Measurements from ENCODE around the gene ZFTA.
"Not testable (repeated sequence)": the region's sequence is repeated elsewhere in the genome, so short reads cannot be mapped to it uniquely, and the experiment has no call there.

The ZFTA gene

DNA sequence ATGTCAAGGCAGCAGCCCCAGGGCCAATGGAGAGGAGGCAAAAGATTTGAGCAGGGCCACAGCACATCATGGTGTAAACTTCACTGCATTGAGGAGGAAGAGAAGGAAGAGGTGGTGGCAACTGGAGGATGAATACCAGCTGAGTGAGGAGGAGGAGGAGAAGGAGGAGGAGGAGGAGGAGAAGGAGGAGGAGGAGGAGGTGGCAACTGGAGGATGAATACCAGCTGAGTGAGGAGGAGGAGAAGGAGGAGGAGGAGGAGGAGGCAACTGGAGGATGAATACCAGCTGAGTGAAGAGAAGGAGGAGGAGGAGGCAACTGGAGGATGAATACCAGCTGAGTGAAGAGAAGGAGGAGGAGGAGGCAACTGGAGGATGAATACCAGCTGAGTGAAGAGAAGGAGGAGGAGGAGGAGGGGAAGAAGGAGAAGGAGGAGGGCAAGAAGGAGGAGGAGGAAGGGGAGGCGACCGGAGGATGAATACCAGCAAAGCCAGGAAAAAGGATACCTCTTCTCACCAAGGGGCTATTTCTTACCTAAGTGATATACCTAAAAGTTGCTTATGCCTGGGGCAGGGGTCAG lies 3.3 kb upstream of the ZFTA start:
- DNase-seq: not testable (repeated sequence)

DNA sequence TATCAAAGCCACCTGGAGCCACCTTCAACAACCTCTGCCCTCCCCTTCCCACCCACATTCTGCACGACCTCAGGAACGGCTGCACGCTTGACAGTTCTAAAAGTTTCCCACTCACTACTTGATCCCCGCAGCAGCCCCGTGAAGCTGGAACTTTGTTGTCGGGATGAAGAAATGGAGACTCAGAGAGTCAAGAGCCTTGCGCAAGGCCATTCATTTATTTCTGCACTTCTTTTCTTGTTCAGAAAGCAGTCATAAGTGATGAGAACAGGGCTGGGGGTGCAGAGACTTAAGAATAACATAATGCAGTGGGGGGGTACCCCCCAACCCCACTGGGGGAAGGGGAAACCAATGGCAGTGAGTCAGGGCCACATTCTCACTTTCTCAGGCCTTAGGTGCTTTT lies 2.2 kb upstream of the ZFTA start:
- no peak for DNase-seq

DNA sequence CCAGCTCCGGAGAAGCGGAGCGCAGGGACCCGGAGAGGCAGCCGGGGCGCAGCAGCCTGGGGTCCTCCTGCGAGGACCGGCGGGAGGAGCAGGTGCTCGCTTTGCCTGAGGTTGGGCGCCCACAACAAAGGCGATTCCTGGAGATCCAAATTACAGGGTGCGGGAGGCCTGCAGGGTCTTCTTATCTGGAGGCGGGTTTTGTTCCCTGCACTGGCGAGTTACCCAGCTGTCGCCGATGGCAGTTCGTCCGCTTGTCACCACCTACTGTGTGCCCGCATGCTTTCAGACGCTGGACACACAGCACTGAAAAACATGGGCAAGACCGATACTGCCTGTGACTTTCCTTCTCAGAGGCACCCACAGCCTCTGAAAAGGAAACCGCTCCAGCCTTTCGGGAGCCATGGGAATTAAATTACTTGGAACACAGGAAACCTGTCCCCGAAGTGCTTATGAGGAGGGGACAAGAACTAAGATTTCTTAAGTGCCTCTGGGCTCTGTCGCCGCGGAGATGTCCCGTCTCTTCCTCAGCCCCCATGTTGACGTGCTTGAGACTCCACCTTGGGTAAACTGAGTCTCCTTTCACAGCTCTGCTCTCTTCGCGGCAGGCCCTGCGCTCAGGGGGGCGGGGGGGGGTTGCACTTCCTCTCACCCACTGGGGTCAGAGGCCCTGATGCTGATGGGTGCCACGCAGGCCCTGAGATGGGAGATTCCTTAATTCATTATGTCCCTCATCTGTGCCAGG lies 1.3 kb upstream of the ZFTA start:
- DNase-seq: peak; percentile 31

DNA sequence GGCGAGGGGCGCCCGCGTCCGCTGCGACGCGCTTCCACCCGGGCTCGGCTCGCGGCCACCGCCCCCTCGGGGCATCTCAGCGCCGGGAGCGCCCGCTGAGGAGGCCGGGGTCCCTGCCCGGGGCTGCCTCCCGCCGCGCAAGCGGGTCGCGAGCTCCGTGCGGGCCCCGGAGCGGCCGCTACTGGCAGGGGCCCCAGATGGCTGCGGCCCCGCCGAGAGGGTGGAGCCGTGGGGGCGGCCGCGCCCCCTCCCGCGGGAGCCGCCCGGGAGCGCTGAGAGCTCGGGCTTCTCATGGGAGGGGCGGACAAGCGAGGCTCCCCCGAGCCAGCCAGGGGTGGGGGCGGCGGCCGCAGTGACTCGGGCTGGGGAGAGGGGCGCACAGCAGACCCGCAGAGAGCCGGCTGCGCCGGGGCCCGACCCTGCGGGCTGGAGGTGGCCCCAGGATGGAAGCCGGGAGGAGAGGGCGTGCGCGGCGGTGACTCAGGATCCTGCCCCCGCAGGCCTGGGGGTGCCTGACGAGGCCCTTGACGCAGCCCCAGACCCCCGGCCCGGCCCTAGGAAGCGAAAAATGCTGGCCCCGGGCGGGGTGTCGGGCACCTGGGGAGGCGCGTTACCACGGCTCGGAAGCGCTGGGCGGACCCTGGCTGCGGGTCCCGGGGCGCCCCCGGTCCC lies 603 bp upstream of the ZFTA start:
- DNase-seq: peak; percentile 32

DNA sequence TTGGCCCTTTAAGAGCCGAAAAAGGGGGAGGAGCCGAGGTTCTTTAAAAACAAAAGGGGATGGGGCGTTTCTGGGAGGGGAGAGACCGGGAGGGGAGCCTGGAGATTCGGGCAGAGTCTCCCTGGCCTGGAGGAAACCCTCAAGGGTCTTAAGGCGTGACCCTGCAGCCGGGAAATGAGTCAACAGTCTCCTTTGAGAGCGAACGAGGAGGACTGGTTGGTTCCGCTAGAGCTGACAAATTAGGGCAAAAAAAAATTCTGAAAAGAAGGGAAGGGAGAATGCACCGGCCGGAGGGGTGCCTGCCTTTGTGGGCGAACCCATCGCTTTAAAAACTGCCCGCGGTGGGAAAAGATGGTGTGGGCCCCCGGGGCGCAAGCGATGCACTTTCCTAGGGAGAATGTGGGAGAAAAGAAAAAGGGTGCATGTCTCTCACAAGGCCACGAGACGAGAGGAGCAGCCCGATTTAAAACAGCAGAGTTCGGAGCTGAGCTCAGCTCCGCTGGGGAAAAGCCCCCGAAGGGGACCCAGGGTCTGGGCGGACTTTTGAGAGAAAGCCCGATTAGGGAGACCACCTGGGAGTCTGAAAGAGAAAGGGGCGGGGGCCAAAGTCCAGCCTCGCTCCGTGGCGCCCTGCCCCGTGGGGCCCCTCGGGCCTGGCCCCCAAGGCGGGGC lies 874 bp downstream of the ZFTA start:
- peak; percentile 75 for DNase-seq

DNA sequence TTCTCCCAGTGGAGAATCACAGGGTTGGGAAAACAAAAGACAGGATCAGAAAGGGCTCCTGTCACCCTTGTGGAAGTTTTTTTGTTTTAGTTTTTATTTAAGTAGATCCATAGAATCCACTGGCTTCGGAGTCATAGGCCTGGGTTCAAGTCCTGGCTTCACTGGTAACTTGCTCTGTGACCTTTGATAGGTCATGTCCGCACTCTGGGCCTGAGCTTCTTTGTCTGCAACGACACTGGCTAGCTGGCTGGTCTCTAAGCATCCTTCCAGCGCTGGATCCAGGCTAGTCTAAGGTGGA lies 1.4 kb downstream of the ZFTA start:
- no peak for DNase-seq

DNA sequence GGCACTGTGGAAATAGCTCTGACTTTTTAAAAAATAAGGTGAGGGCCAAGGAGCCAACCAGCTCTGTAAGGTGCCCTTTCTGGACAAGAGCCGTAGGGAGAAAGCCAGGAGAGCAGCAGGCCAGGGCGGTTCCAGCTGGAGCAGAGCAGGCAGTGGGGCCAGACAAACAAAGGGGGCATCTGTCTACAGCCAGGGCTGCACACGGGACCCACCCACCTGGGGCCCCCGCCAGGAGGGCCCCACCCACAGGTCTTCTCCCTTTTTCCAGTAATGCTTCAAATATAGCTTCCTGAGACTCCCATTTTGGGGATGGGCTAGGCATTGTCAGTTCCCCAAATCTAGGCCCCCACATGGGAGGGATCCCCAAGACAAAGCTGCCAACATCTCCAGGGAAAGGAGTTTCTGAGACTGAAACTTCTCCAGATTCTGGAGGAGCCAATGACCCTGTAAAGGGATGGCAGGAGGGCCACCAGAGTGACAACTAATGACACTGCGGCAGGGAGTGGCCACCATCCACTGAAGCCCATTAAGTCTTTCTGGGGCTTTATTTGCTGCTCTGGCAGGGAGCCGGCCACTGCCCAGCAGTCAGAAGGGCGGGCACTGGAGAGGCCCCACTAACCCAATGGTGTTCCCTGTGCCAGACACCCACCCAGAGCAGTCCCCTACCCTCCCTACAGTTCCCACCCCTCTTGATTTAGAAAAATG lies 1.9 kb downstream of the ZFTA start:
- DNase-seq: no peak

DNA sequence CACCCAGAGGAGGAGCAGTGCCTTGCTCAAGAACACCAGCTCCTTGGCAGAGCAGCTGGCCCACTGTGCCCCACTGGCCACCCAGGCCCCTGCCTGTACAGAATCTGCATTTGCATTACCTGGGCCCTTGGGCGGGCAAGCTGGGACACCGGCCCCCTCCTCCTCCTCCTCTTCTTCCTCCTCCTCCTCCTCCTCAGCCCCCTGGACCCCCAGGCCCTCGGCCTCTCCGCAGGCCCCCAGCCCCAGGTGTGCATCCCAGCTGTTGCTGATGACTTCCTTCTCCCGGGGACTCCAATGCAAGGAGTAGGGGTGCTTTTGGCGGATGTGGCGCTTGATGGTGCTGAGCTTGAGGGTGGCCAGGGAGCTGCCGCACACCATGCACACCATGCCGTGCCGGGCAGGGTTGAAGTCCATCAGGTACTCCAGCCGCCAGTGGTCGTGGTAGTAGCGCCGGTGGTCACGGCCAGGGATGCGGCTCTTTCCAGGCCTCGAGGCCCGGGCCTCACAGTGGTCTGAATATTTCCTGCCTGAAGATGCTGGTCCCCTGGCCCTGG lies 2.8 kb downstream of the ZFTA start:
- no peak for DNase-seq

DNA sequence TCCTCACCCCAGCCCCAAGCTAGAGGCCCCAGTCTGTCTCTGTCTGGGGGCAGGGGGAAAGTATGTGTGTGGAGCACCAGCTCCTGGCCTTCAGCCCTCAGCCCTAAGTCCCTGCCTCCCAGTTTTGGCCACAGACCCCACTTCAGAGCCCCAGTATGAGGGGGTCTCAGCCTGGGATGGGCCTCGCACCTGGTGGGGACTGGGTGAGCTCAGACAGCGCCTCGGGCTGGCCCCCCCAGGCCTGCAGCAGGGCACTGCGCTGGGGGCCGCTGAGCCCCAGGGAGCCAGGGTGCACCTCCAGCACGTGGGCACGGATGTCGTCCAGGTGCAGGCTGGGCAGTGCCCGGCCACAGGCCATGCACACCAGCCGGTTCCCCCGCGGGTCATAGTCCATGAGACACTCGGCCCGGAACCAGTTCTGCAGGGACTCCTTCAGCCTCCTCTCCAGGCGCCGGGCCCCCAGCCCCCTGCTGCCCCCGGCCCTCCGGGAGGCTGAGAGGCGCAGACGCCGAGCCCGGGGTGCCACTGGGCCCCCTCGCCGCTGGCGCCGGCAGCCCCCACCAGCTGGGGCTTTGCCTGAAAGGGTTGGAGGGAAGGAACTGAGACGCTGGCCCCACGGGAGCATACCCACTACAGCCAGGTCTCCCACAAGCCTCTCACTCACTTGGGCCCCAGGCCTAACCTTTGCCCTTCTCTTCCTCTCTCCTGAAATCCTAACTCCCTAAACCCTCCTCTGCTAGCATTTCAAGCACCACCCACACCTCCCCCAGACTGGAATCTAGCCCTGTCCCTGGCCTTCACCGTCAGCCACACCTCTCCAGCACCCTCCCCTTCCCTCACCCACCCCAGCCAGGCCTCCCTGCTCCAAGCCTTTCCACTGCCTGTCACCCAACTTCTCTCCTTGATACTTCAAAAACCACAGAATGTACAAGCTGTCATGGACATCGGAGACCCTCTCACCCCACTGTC lies 3.6 kb downstream of the ZFTA start:
- no peak for DNase-seq

DNA sequence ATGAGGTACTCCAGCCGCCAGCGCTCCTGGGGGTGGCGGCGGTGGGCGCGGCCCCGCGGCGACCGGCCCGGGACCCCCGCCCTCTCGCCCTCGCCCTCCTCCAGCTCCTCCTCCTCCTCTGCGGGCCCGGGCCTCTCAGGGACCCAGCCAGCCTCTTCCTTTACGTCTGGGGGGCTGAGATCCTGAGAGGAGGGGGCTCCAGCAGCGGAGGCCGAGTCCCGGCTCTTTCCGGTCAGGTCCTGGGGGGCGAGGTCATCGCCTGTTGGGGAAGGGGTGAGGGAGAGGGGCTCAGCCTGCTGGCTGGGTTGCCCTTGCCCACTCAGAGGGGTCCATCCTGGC lies 4.3 kb downstream of the ZFTA start:
- no peak for DNase-seq

DNA sequence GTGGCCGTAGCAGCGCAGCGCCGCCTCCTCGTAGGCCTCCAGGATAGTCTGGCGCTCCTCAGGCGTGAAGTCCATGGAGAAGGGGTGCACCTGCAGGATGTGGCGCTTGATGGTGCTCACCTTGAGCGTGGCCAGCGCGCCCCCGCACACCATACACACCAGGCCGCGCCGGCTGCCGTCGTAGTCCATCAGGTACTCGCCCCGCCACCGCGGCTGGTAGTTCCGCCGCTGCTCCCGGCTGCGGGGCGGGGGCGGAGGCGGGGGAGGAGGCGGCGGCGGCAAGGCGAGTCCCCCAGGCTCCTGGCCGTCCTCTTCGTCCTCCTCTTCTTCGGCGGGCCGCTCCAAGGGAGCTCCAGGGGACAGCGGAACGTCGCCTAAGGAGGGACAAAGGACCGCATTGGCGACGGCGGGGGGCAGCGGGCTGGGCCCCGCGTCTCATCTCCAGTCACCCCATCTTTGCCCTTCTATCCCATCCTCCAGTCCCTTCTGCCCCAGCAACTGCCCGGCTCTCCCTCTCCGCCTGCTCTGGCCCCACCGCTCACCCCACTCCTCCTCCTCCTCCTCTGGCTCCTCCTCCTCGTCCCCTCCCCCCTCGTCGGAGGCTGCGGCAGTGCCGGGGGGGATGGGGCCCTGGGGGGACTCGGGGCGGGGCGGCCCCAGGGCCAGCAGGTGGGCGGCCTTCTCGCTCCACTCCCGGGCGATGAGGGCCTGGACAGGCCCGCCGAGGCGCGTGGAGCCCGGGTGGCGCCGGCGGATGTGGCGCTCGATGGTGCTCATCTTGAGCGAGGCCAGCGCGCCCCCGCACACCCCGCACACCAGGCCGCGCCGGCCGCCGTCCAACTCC lies 4.9 kb downstream of the ZFTA start:
- no peak for DNase-seq

DNA sequence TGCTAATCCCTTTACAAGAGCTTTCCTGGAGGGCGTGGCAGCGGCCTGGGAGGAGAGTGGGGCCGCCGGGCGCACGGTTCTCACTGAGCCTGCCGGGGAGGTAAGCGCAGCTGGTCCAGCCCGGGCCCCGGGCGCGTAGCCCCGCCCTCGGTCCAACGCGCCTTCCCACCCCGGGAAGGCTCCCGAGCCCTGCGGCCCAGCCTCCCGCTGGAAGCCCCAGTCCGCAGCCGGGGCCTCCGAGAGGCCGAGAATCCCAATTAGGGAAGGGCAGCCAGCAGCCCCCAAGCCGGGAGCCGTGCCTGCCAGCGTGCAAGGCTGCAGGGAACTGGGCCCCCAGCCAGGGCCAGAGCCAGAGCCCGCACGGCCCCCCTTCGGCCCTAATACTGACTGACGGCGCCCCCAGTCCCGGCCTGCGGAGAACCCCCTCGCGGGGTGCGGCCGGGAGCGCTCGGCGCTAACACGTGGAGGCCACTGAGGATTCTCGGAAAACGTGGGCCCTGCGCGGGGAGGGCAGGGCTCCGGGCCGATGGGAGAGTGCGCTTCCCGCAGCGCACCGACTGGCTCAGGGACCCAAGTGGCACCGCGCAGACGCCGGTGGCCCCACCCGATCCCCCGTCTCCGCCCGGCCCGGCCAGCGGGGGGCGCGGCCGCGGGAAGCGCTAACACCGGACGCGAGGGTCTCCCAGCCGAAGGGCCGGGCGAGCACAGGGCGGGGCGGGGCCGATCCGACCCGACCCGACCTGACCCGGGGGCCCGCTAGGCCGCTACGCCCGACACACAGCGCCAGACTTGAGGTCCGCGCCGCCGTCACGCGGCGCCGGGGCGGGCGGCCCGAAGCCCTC lies 5.7 kb downstream of the ZFTA start:
- DNase-seq: no peak

DNA sequence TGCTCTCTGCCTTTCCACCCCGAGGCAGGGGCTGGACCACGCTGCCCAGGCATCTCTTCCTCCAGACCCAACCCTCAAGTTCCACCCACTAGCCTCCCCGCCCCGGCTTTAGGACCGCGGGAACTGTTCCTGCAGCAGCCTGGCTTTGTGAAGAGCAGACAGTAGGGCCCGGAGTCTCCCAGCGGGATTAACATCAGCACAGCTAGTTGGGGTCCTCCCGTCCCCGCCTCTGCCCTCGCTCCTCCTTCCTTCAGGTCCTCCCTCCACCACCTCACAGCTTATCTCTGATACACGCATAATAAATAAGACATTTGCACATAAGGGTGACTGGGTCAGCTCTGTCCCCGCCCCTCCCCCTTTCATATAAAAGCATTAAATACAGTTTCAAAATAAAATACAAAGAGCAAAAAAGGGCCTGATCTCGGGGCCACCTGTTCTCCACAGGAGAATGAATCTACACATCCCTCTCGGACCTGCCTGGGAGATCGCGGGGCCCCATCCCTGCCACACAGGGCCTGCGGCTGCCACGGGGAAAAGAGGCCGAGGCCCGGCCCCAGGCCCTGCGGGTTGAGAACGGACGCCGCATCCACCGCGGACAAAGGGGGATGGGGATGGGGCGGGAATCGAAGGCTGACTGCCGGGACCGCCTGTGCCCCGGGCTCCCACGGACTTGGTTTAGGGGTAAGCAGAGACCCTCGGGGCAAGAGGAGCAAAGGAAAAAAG lies 6.5 kb downstream of the ZFTA start:
- no peak for DNase-seq

DNA sequence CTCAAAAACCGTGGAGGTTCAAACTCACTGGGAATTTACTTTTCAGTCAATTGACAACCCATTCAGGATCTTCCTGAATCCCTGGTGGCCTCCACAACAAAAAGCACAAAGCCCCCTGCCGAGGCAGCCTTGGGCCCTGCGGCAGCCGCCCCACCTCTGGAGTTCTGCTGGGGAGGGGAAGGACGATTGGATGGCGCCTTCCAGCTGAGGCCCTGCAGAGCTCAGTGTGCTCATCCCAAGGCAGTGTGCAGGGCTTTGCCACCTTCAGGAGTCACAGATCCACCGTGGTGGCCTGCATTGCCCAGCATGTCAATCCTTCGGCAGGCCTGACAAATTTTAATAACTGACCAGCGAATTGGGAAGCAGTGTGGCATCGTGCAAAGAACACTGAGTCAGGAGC lies 7.4 kb downstream of the ZFTA start:
- no peak for DNase-seq

DNA sequence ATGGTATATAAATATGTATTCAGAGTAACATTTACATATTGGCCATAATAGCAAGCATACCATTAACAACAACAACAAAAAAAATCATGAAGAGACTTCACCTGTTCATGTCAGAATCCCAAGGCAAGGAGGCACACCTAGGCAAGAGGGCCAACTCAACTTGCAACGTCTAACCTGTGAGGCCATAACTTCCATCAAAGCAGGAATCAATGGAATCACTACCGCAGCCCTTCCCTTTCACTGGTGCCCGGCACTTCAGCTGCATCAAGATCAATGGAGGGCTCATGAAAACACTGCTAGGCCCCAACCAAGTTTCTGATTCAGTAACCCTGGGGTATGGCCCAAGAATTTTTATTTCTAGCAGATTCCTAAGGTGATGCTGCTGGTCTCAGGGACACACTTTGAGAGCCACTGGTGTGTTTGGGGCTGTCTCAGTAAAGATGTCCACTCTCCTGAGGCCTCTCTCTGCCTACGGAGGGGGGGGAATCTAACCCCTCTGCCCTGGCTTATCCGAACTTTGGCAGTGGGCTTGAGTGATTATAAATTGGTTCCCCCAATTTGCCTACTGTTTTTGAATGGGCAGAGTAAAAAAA lies 8.0 kb downstream of the ZFTA start:
- DNase-seq: no peak

DNA sequence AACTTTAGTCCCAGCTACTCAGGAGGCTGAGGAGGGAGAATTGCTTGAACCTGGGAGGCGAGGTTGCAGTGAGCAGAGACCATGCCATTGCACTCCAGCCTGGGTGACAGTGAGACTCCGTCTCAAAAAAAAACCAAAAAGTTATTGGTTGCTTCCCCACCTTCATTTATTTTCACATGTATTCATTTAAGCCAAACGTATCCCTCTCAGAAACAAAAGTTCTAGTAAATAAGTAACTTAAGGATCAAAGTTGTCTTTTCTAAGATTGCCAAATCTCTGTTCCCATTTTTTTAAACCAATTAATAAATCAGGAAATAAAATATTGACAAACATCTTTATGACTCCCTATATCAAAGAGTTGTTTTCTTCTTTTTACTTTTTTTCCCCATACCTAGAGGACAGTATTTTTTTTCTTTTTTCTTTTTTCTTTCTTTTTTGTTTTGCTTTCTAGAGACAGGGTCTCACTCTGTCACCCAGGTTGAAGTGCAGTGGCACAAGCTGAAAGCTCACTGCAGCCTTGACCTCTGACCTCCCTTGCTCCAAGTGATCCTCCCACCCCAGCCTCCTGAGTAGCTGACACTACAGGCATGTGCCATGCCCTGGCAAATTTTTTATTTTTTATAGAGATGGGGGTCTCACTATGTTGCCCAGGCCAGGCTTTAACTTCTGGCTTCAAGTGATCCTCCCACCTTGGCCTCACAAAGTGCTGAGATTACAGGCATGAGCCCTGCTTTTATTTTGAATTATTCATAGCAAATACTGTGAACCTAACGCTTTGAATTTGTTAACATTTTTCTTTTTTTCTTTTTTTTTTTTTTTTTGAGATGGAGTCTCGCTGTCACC lies 11.4 kb downstream of the ZFTA start:
- DNase-seq: no peak

DNA sequence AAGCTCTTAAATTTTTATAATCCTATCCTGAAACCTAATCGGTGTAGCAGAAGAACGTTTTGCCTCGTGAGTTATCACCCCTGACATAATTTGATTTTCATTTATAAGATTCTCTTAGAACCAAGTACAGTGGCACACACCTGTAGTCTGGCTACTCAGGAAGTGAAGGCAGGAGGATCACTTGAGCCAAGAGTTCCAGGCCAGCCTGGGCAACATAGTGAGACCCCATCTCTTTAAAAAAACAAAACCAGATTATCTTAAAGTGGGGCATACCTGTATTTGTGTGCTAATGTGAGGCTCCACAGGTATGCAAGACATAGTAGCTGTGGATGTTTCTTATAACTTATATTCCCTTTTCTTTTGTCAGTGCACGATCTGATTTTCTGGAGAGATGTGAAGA lies 19.0 kb downstream of the ZFTA start:
- no peak for DNase-seq

DNA sequence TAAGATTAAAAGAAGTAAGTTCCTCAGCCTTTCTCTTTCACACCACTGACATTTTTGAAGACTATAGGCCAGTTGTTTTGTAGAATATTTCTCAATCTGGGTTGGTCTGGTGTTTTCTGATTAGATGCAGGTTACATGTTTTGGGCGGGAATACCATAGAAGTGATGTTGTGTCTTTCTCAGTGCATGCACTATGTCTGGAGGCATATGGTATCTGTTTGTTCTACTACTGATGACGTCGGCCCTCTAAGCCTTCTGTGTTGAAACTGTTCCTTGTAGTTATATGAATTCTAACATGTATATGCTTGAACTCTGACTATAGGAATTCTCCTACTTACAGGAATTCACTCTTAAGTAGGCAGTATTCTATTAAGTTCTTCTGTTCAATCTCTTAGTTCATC lies 21.6 kb downstream of the ZFTA start:
- DNase-seq: peak; percentile 50
